ENCODE measurements around the gene TNFRSF14.

DNA sequence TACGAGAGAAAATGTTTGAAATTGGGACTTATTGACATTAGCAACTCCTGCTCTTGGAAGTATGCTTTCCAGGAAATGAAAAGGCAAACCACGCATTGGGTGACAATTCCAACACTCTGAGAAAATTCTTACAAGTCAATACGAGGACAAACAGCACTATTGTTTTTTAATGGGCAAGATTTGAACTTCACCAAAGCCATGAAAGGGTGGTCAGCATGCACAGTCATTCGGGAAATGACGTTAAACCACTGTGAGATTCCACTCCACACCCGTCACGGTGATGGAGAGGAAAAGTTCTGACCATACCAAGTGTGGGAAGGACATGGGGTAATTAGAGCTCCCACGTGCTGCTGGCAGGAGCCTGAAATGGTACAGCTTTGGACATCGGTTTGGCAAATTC is 18.2 kb downstream of the TNFRSF14 start:
- TF ChIP-seq CTBP1 (IDR thresholded peaks at IDR 0.05; ENCODE audit: borderline replicate concordance) (no peak), SP1 (IDR thresholded peaks at IDR 0.05) (no peak), TARDBP (IDR thresholded peaks at IDR 0.05) (no peak), FOXM1 (IDR thresholded peaks at IDR 0.05; ENCODE audit: borderline replicate concordance) (no peak), NFRKB (IDR thresholded peaks at IDR 0.05) (no peak), FOXK2 (IDR thresholded peaks at IDR 0.05) (no peak), SUZ12 (IDR thresholded peaks at IDR 0.05) (no peak), HDGF (IDR thresholded peaks at IDR 0.05; ENCODE audit: borderline replicate concordance) (no peak), LEF1 (IDR thresholded peaks at IDR 0.05; ENCODE audit: borderline replicate concordance) (no peak), FOXA1 (IDR thresholded peaks at IDR 0.05) (no peak), ZNF384 (IDR thresholded peaks at IDR 0.05) (no peak)
- TF ChIP-seq, protein P1, sequence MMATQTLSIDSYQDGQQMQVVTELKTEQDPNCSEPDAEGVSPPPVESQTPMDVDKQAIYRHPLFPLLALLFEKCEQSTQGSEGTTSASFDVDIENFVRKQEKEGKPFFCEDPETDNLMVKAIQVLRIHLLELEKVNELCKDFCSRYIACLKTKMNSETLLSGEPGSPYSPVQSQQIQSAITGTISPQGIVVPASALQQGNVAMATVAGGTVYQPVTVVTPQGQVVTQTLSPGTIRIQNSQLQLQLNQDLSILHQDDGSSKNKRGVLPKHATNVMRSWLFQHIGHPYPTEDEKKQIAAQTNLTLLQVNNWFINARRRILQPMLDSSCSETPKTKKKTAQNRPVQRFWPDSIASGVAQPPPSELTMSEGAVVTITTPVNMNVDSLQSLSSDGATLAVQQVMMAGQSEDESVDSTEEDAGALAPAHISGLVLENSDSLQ (IDR thresholded peaks at IDR 0.05) = no peak
